Erythroblast (primary cell): ENCODE data around the gene CCL4.

Source experiments
- GATA1 ChIP-seq: IDR thresholded peaks from 2 replicates; pipeline ENCODE4 v1.6.1; 2011; ENCODE audit warnings: low read depth, mild to moderate bottlenecking, control low read depth, low read length, moderate library complexity
- POLR2A ChIP-seq: IDR thresholded peaks from 2 replicates; pipeline ENCODE4 v1.6.1; 2011; ENCODE audit warnings: mild to moderate bottlenecking, low read length

- no peak for TF ChIP-seq POLR2A
- TF ChIP-seq GATA1 = no peak
These were observed 14.8 kb upstream of the CCL4 start for GRCh38 chr17:36088670-36089338.
